Gastroesophageal sphincter (tissue), 3 donors: ENCODE results near the gene LIF.

Experiments used
- CTCF ChIP-seq, 4 experiments: fragments of 200-600 bp in 2 of 4; fragments of 450-650 bp in 2 of 4; sonication (generic) in 1 of 4; IDR thresholded peaks; one replicate each; pipeline ENCODE4 v1.5.1; 2017 to 2019; ENCODE audit warnings: antibody characterized with exemption in 4 of 4, mild to moderate bottlenecking in 2 of 4, moderate library complexity in 2 of 4
- EP300 ChIP-seq: sonication (generic); formaldehyde crosslinking; IDR thresholded peaks from one replicate; pipeline ENCODE4 v1.6.1; 2017; ENCODE audit warnings: antibody characterized with exemption, mild to moderate bottlenecking
- POLR2A ChIP-seq, 2 donors: fragments of 450-650 bp; IDR thresholded peaks; one replicate each; pipeline ENCODE4 v1.6.1; 2017; ENCODE audit warnings: antibody characterized with exemption in 2 of 2, mild to moderate bottlenecking in 2 of 2, moderate library complexity in 1 of 2

GRCh38 chr22:30273711-30274436 lies 27.3 kb upstream of the LIF start:
- no peak for TF ChIP-seq POLR2A (IDR thresholded peaks at IDR 0.05)
- no peak for TF ChIP-seq CTCF (IDR thresholded peaks at IDR 0.05)
- no peak for TF ChIP-seq EP300
